ENCODE measurements around the gene GNG14. TPM values are rescaled to one million over a fixed set of nuclear protein-coding genes. Genes with fewer than 3 reads are reported as not detected.

Gene GNG14
- total RNA-seq, 1 donor from 2014 or later, result not detected

DNA sequence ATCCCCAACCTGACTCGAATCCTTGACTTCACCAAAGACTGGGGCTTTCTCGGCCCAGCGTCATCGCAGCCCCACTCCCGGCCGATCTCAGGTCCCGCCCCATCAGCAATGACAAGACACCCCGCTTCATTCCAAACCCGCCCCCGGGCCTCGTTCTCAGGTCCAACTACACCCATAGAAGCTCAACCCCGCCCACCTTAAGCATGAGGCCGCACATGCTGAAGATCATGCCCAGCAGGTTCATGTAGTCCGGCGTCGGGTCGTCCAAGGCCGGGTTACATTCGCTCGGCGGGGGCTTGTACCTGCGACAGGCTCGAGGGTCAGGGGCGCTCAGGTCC is 18.9 kb upstream of the GNG14 start:
- Mint-ChIP-seq H3K4me3 (ENCODE audit: unreplicated experiment) (peak overlapping the region; percentile 99), H3K36me3 (ENCODE audit: unreplicated experiment) (no peaks in the 10 kb centered on the region), H3K9me3 (ENCODE audit: unreplicated experiment) (peaks cover 8% of the 10 kb centered on the region), H3K27ac (ENCODE audit: unreplicated experiment) (peak overlapping the region; percentile 100), H3K4me1 (ENCODE audit: low read depth, unreplicated experiment) (peaks cover 16% of the 10 kb centered on the region), H3K27me3 (ENCODE audit: unreplicated experiment) (peaks cover 11% of the 10 kb centered on the region)
- peak; percentile 48 for DNase-seq
- TF ChIP-seq, protein P1, sequence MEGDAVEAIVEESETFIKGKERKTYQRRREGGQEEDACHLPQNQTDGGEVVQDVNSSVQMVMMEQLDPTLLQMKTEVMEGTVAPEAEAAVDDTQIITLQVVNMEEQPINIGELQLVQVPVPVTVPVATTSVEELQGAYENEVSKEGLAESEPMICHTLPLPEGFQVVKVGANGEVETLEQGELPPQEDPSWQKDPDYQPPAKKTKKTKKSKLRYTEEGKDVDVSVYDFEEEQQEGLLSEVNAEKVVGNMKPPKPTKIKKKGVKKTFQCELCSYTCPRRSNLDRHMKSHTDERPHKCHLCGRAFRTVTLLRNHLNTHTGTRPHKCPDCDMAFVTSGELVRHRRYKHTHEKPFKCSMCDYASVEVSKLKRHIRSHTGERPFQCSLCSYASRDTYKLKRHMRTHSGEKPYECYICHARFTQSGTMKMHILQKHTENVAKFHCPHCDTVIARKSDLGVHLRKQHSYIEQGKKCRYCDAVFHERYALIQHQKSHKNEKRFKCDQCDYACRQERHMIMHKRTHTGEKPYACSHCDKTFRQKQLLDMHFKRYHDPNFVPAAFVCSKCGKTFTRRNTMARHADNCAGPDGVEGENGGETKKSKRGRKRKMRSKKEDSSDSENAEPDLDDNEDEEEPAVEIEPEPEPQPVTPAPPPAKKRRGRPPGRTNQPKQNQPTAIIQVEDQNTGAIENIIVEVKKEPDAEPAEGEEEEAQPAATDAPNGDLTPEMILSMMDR (IDR thresholded peaks at IDR 0.05; ENCODE audit: partially characterized antibody, unreplicated experiment), result no peak

DNA sequence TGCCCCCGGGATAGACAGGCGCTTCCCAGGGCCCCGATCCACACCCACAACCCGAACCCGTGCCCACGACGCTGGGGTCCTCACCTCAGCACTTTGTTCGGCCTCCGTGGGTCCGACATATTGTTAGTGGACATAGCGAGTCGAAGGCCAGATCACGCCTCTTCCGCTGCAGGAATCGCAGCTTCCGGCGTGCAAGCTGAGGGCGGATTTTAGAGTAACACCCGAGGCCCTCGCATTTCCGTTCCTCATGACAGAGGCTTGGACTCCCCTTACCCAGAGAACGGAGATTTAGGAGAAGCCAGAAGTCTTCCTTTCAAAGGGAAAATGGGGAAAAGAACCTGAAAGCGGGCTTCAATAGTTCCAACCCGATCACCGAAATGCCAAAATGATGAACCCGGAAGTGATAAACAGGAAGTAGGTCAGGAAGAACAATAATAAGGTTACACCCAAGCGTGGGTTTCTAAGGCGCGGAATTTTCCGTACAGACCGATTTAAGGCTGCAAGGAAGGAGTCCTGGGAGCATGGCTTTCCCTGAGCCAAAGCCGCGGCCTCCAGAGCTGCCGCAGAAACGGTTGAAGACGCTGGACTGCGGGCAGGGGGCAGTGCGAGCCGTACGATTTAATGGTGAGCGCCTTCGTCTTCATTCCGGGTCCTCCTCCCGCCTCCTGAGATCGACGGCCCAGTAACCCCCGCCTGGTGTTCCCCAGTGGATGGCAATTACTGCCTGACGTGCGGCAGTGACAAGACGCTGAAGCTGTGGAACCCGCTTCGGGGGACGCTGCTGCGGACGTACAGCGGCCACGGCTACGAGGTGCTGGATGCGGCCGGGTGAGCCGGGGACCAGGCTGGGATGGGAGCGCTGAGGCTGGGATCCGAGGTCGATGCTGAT is 18.3 kb upstream of the GNG14 start:
- Mint-ChIP-seq H3K36me3 (ENCODE audit: unreplicated experiment) (no peaks in the 10 kb centered on the region), H3K4me3 (ENCODE audit: unreplicated experiment) (peak overlapping the region; percentile 99), H3K27me3 (ENCODE audit: unreplicated experiment) (peaks cover 11% of the 10 kb centered on the region), H3K27ac (ENCODE audit: unreplicated experiment) (peak overlapping the region; percentile 100), H3K4me1 (ENCODE audit: low read depth, unreplicated experiment) (peaks cover 16% of the 10 kb centered on the region), H3K9me3 (ENCODE audit: unreplicated experiment) (peaks cover 9% of the 10 kb centered on the region)
- TF ChIP-seq, protein P1 (IDR thresholded peaks at IDR 0.05; ENCODE audit: partially characterized antibody, unreplicated experiment), result peak; percentile 9
- DNase-seq, result peak; percentile 58

DNA sequence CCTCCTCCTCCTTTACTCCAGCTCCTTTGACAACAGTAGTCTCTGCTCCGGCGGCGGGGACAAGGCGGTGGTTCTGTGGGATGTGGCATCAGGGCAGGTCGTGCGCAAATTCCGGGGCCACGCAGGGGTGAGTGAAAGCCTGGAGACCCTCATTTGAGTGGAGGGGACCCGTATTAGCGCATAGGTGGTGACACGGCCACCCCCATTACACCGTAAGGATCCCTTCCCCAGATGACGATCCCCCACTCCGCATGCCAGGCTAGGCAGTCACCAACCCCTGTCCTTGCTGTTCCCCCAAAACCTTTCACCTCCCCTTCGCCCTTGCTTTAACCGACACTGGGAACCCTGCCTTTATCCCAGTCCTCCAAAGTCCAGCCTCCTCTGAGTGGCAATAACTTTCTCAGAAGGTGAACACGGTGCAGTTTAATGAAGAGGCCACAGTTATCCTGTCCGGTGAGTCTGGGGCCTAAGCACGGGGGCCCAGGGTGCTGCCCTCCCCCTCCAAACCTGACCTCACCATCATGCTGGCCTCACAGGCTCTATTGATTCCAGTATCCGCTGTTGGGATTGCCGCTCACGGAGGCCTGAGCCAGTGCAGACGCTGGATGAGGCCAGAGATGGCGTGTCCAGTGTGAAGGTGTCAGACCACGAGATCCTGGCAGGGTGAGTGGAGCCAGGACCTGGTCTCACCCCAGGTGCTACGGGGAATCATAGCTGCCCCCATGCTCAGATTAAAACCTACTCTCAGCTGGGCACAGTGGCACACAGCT is 17.5 kb upstream of the GNG14 start:
- DNase-seq, result no peak
- peaks cover 11% of the 10 kb centered on the region for H3K27me3 Mint-ChIP-seq (ENCODE audit: unreplicated experiment)

DNA sequence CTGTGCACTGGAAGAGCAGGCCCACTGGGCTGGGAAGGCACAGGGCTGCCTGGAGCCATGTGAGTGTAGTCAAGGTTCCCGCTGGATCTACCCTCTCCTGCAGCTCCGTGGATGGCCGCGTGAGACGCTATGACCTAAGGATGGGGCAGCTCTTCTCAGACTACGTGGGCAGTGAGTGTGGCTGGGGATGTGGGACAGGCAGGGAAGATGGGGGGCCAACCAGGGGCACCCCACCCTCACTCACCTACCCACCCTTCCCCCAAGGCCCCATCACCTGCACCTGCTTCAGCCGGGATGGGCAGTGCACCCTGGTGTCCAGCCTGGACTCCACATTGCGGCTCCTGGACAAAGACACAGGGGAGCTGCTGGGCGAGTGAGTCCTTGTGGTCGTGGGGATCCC is 15.1 kb upstream of the GNG14 start:
- peaks cover 4% of the 10 kb centered on the region for H3K4me1 Mint-ChIP-seq (ENCODE audit: low read depth, unreplicated experiment)
- H3K4me3 Mint-ChIP-seq (ENCODE audit: unreplicated experiment), result no peak overlapping the region
- H3K27me3 Mint-ChIP-seq (ENCODE audit: unreplicated experiment), result peaks cover 16% of the 10 kb centered on the region
- peaks cover 12% of the 10 kb centered on the region for H3K9me3 Mint-ChIP-seq (ENCODE audit: unreplicated experiment)
- no peak for DNase-seq
- H3K27ac Mint-ChIP-seq (ENCODE audit: unreplicated experiment), result no peak overlapping the region
- no peaks in the 10 kb centered on the region for H3K36me3 Mint-ChIP-seq (ENCODE audit: unreplicated experiment)
- TF ChIP-seq, protein P1 (IDR thresholded peaks at IDR 0.05; ENCODE audit: partially characterized antibody, unreplicated experiment), result no peak

More for the DNA sequence above, 17.5 kb upstream of the GNG14 start:
- Mint-ChIP-seq H3K36me3 (ENCODE audit: unreplicated experiment) (no peaks in the 10 kb centered on the region), H3K4me3 (ENCODE audit: unreplicated experiment) (peak overlapping the region; percentile 99), H3K27ac (ENCODE audit: unreplicated experiment) (peak overlapping the region; percentile 100), H3K9me3 (ENCODE audit: unreplicated experiment) (peaks cover 10% of the 10 kb centered on the region), H3K4me1 (ENCODE audit: low read depth, unreplicated experiment) (peaks cover 16% of the 10 kb centered on the region)
- TF ChIP-seq, protein P1 (IDR thresholded peaks at IDR 0.05; ENCODE audit: partially characterized antibody, unreplicated experiment), result no peak
